RKO (cell line): Measurements from ENCODE around the gene REV3L.

Source experiments
- DNase-seq: peaks from one replicate; pipeline ENCODE4 v3.0.0-alpha.2; 2016; ENCODE audit warnings: low spot score

REV3L gene

GRCh38 chr6:111468329-111469012 is 14.5 kb downstream of the REV3L start:
- DNase-seq: no peak

GRCh38 chr6:111464184-111464583 is 18.8 kb downstream of the REV3L start:
- DNase-seq: no peak

- no peak for DNase-seq
Measured at GRCh38 chr6:111462770-111463391, 20.1 kb downstream of the REV3L start.

GRCh38 chr6:111461860-111462259 is 21.2 kb downstream of the REV3L start:
- no peak for DNase-seq

GRCh38 chr6:111458670-111459232 is 24.3 kb downstream of the REV3L start:
- DNase-seq: no peak

GRCh38 chr6:111456208-111456607 is 26.8 kb downstream of the REV3L start:
- no peak for DNase-seq

- no peak for DNase-seq
Measured at GRCh38 chr6:111450636-111451035, 32.4 kb downstream of the REV3L start.

GRCh38 chr6:111450087-111450486 is 32.9 kb downstream of the REV3L start:
- no peak for DNase-seq

GRCh38 chr6:111449129-111449528 is 33.9 kb downstream of the REV3L start:
- DNase-seq: no peak

GRCh38 chr6:111447051-111447450 is 36.0 kb downstream of the REV3L start:
- DNase-seq: no peak

GRCh38 chr6:111445861-111446267 is 37.2 kb downstream of the REV3L start:
- no peak for DNase-seq

- DNase-seq: no peak
Measured at GRCh38 chr6:111444794-111445193, 38.2 kb downstream of the REV3L start.

- DNase-seq: no peak
Measured at GRCh38 chr6:111441678-111442243, 41.3 kb downstream of the REV3L start.

- DNase-seq: no peak
Measured at GRCh38 chr6:111439171-111439570, 43.8 kb downstream of the REV3L start.

- DNase-seq: no peak
Measured at GRCh38 chr6:111437573-111437972, 45.4 kb downstream of the REV3L start.

GRCh38 chr6:111432511-111432910 is 50.5 kb downstream of the REV3L start:
- DNase-seq: no peak

GRCh38 chr6:111430605-111431376 is 52.2 kb downstream of the REV3L start:
- no peak for DNase-seq

- no peak for DNase-seq
Measured at GRCh38 chr6:111429571-111429970, 53.4 kb downstream of the REV3L start.

- no peak for DNase-seq
Measured at GRCh38 chr6:111428811-111429210, 54.2 kb downstream of the REV3L start.

- peak; percentile 92 for DNase-seq
Measured at GRCh38 chr6:111427341-111428116, 55.5 kb downstream of the REV3L start.

GRCh38 chr6:111423960-111424846 is 58.8 kb downstream of the REV3L start:
- DNase-seq: no peak
